Activated B cell treated with CpG ODN at 0.5 μM for 24 hours (primary cell): ENCODE data around the gene RYR2. TPM values are rescaled to one million over a fixed set of nuclear protein-coding genes. Genes with fewer than 3 reads are reported as not detected.

Experiments
- ATAC-seq: fragments of 200-7000 bp; cut with Tn5 transposase; one replicate; pipeline ENCODE4 v1.10.0; 2021; ENCODE audit warnings: low read depth, mild to moderate bottlenecking, moderate library complexity
- CTCF ChIA-PET: fragments of 350-600 bp; sonication (Branson Sonifier 250); formaldehyde crosslinking; loops from one replicate; lab custom pipeline; 2021; ENCODE audit warnings: antibody characterized with exemption; lab: Charles Lee
- POLR2A ChIA-PET: fragments of 350-600 bp; sonication (Branson Sonifier 250); formaldehyde crosslinking; loops from one replicate; lab custom pipeline; 2021; ENCODE audit warnings: antibody characterized with exemption; lab: Charles Lee
- DNase-seq: peaks from one replicate; pipeline ENCODE4 v3.0.0; 2022
- H3K27ac Mint-ChIP-seq: one replicate; pipeline ENCODE4 v1.8.0; 2020; ENCODE audit warnings: mixed read lengths
- H3K27me3 Mint-ChIP-seq: one replicate; pipeline ENCODE4 v1.8.0; 2021; ENCODE audit warnings: mixed read lengths
- H3K36me3 Mint-ChIP-seq: one replicate; pipeline ENCODE4 v1.8.0; 2021; ENCODE audit warnings: low read depth, mixed read lengths
- H3K4me1 Mint-ChIP-seq: one replicate; pipeline ENCODE4 v1.8.0; 2021; ENCODE audit warnings: mixed read lengths
- H3K4me3 Mint-ChIP-seq: one replicate; pipeline ENCODE4 v1.8.0; 2020; ENCODE audit warnings: mild to moderate bottlenecking, mixed read lengths
- H3K9me3 Mint-ChIP-seq: one replicate; pipeline ENCODE4 v1.8.0; 2020; ENCODE audit warnings: mixed read lengths
- CTCF ChIP-seq: fragments of 200-600 bp; IDR thresholded peaks from one replicate; pipeline ENCODE4 v1.8.0; 2022; ENCODE audit warnings: antibody characterized with exemption, mild to moderate bottlenecking
- intact Hi-C: fragments of 100-400 bp; cut with micrococcal nuclease; formaldehyde crosslinking; loops from one replicate; pipeline ENCODE4 v1.15.1; 2024
- total RNA-seq: library from RNA; stranded (reverse); gene quantifications from 2 replicates; pipeline ENCODE4 v1.2.3, GENCODE V29; 2022

The RYR2 gene
- total RNA-seq, 1 donor from 2014 or later, result not detected

GRCh38 chr1:237754627-237755026 is 712.6 kb downstream of the RYR2 start:
- POLR2A ChIA-PET, result no interaction called here

GRCh38 chr1:237756304-237756967 is 714.5 kb downstream of the RYR2 start:
- intact Hi-C loops, result no loop called here
- no peak for TF ChIP-seq CTCF
- Mint-ChIP-seq H3K36me3 (no peaks in the 10 kb centered on the region), H3K9me3 (peaks cover 7% of the 10 kb centered on the region), H3K27me3 (no peaks in the 10 kb centered on the region), H3K27ac (no peak overlapping the region), H3K4me3 (no peak overlapping the region), H3K4me1 (no peaks in the 10 kb centered on the region)
- ATAC-seq, result no peak
- POLR2A ChIA-PET, result no interaction called here
- DNase-seq, result no peak
- CTCF ChIA-PET, result no interaction called here

More at GRCh38 chr1:237754627-237755026, 712.6 kb downstream of the RYR2 start:
- no peaks in the 10 kb centered on the region for H3K4me1 Mint-ChIP-seq
- H3K4me3 Mint-ChIP-seq, result no peak overlapping the region
- DNase-seq, result no peak
- H3K9me3 Mint-ChIP-seq, result peaks cover 3% of the 10 kb centered on the region
- no peaks in the 10 kb centered on the region for H3K36me3 Mint-ChIP-seq
- no peak for ATAC-seq
- no peak overlapping the region for H3K27ac Mint-ChIP-seq
- intact Hi-C loops, result no loop called here
- TF ChIP-seq CTCF, result no peak
- CTCF ChIA-PET, result no interaction called here
- no peaks in the 10 kb centered on the region for H3K27me3 Mint-ChIP-seq

GRCh38 chr1:237759377-237759776 is 717.4 kb downstream of the RYR2 start:
- TF ChIP-seq CTCF, result no peak
- intact Hi-C loops, result no loop called here
- no peak for ATAC-seq
- ChIA-PET POLR2A (no interaction called here), CTCF (no interaction called here)
- Mint-ChIP-seq H3K27ac (no peak overlapping the region), H3K9me3 (peaks cover 6% of the 10 kb centered on the region), H3K36me3 (no peaks in the 10 kb centered on the region), H3K4me3 (no peak overlapping the region), H3K4me1 (no peaks in the 10 kb centered on the region), H3K27me3 (no peaks in the 10 kb centered on the region)
- DNase-seq, result no peak

- DNase-seq (no peak), ATAC-seq (no peak)
- CTCF ChIA-PET, result no interaction called here
- H3K9me3 Mint-ChIP-seq, result peaks cover 6% of the 10 kb centered on the region
- no peak for TF ChIP-seq CTCF
- H3K4me3 Mint-ChIP-seq, result no peak overlapping the region
- no peaks in the 10 kb centered on the region for H3K27me3 Mint-ChIP-seq
- intact Hi-C loops, result no loop called here
- H3K4me1 Mint-ChIP-seq, result no peaks in the 10 kb centered on the region
- no peaks in the 10 kb centered on the region for H3K36me3 Mint-ChIP-seq
- no peak overlapping the region for H3K27ac Mint-ChIP-seq
- POLR2A ChIA-PET, result no interaction called here
Measured at GRCh38 chr1:237760951-237761350, 719.0 kb downstream of the RYR2 start.

GRCh38 chr1:237763137-237763536 is 721.2 kb downstream of the RYR2 start:
- ChIA-PET CTCF (no interaction called here), POLR2A (no interaction called here)
- no peaks in the 10 kb centered on the region for H3K4me1 Mint-ChIP-seq
- ATAC-seq (no peak), DNase-seq (no peak)
- intact Hi-C loops, result no loop called here
- H3K27ac Mint-ChIP-seq, result no peak overlapping the region
- TF ChIP-seq CTCF, result no peak
- peaks cover 6% of the 10 kb centered on the region for H3K9me3 Mint-ChIP-seq
- no peaks in the 10 kb centered on the region for H3K36me3 Mint-ChIP-seq
- no peaks in the 10 kb centered on the region for H3K27me3 Mint-ChIP-seq
- no peak overlapping the region for H3K4me3 Mint-ChIP-seq
